H1 (cell line): ENCODE results near the gene C5AR2. TPM values are rescaled to one million over a fixed set of nuclear protein-coding genes. Genes with fewer than 3 reads are reported as not detected.

Experiments
- CTCF ChIA-PET: fragments of 300-600 bp; sonication (Branson Sonifier 250); formaldehyde crosslinking; loops from one replicate; lab custom pipeline; 2021; ENCODE audit not compliant: partially characterized antibody; lab: Charles Lee
- POLR2A ChIA-PET: fragments of 300-600 bp; sonication (Branson Sonifier 250); formaldehyde crosslinking; loops from one replicate; lab custom pipeline; 2021; ENCODE audit warnings: inconsistent platforms; ENCODE audit not compliant: partially characterized antibody; lab: Charles Lee
- DNase-seq, 2 experiments: peaks; one replicate each; pipeline versions ENCODE4 v3.0.0 to v3.0.0-alpha.2; 2010 to 2022; ENCODE audit warnings: low spot score in 2 of 2, low read depth in 1 of 2, mixed read lengths in 1 of 2
- FAIRE-seq: peaks from 2 replicates; lab custom pipeline; 2011; peaks lifted over from hg19 to GRCh38; lab: Jason Lieb, UNC
- H2AFZ ChIP-seq: 2 replicates; pipeline ENCODE4 v1.8.1; 2012; ENCODE audit warnings: low read length, inconsistent platforms
- H2AK5ac ChIP-seq: 2 replicates; pipeline ENCODE4 v1.6.1; 2013; ENCODE audit warnings: low read depth, low read length
- H2BK120ac ChIP-seq: replicated peaks from 2 replicates; pipeline ENCODE3; 2013; ENCODE audit warnings: low read depth, low read length, inconsistent platforms
- H2BK12ac ChIP-seq: 2 replicates; pipeline ENCODE4 v1.6.1; 2013; ENCODE audit warnings: low read depth, low read length
- H2BK15ac ChIP-seq: 2 replicates; pipeline ENCODE4 v1.6.1; 2013; ENCODE audit warnings: low read length
- H2BK20ac ChIP-seq: 2 replicates; pipeline ENCODE4 v1.6.1; 2013; ENCODE audit warnings: low read length
- H2BK5ac ChIP-seq: 2 replicates; pipeline ENCODE4 v1.6.1; 2013; ENCODE audit warnings: low read depth, low read length
- H3K14ac ChIP-seq: 2 replicates; pipeline ENCODE4 v1.6.1; 2013; ENCODE audit warnings: inconsistent platforms; ENCODE audit not compliant: insufficient read length
- H3K18ac ChIP-seq: 2 replicates; pipeline ENCODE4 v1.6.1; 2013; ENCODE audit warnings: low read length; ENCODE audit errors: extremely low read depth
- H3K23ac ChIP-seq: 2 replicates; pipeline ENCODE4 v1.6.1; 2013; ENCODE audit warnings: inconsistent platforms; ENCODE audit not compliant: insufficient read length
- H3K23me2 ChIP-seq: 2 replicates; pipeline ENCODE4 v1.6.1; 2013; ENCODE audit warnings: low read depth, low read length
- H3K27ac ChIP-seq: 2 replicates; pipeline ENCODE4 v1.6.1; 2011; ENCODE audit warnings: low read depth, low read length, inconsistent platforms
- H3K27me3 ChIP-seq, 4 experiments: replicated peaks in 1 of 4; 1 replicate in 1 of 4; 2 replicates in 3 of 4; pipeline versions ENCODE4 v1.6.1 to v1.8.1; 2011 to 2013; ENCODE audit warnings: low read length in 3 of 4, mild to moderate bottlenecking in 3 of 4, inconsistent platforms in 2 of 4, mixed read lengths in 2 of 4, moderate library complexity in 1 of 4; ENCODE audit not compliant: control insufficient read depth in 3 of 4, insufficient read depth in 3 of 4; ENCODE audit errors: extremely low read depth in 1 of 4
- H3K36me3 ChIP-seq, 4 experiments: 2 replicates each; pipeline versions ENCODE4 v1.6.1 to v1.8.1; 2011 to 2013; ENCODE audit warnings: mild to moderate bottlenecking in 4 of 4, low read length in 3 of 4, moderate library complexity in 2 of 4, control low read depth in 1 of 4, inconsistent platforms in 1 of 4; ENCODE audit not compliant: insufficient read depth in 4 of 4, control insufficient read depth in 2 of 4
- H3K4ac ChIP-seq: replicated peaks from 2 replicates; pipeline ENCODE3; 2013; ENCODE audit warnings: low read length, low read depth, mixed read lengths, inconsistent platforms; ENCODE audit not compliant: insufficient read length
- H3K4me1 ChIP-seq, 4 experiments: replicated peaks in 1 of 4; 1 replicate in 1 of 4; 2 replicates in 3 of 4; pipeline versions ENCODE4 v1.6.1 to v1.8.1; 2011 to 2013; ENCODE audit warnings: low read length in 3 of 4, inconsistent platforms in 2 of 4, mixed read lengths in 1 of 4; ENCODE audit not compliant: insufficient read depth in 4 of 4, control insufficient read depth in 3 of 4
- H3K4me2 ChIP-seq, 2 experiments: 2 replicates each; pipeline versions ENCODE4 v1.6.1 to v1.8.1; 2011 to 2013; ENCODE audit warnings: low read depth in 2 of 2, low read length in 2 of 2, control low read depth in 1 of 2, inconsistent platforms in 1 of 2, mild to moderate bottlenecking in 1 of 2; ENCODE audit not compliant: insufficient read depth in 1 of 2
- H3K4me3 ChIP-seq, 4 experiments: fragments of 200-600, 300-600 bp in 1 of 4; sonication (generic), shearing (Covaris generic), sonication (Bioruptor Twin) in 1 of 4; 2 replicates each; pipeline versions ENCODE4 v1.5.1 to v1.8.1; 2011 to 2016; ENCODE audit warnings: low read length in 4 of 4, low read depth in 3 of 4, control low read depth in 2 of 4, inconsistent platforms in 2 of 4, mild to moderate bottlenecking in 2 of 4, mixed read lengths in 1 of 4, moderate library complexity in 1 of 4; ENCODE audit not compliant: insufficient read depth in 2 of 4; ENCODE audit errors: extremely low read depth in 1 of 4
- H3K56ac ChIP-seq: replicated peaks from 2 replicates; pipeline ENCODE3; 2013; ENCODE audit warnings: low read depth, mild to moderate bottlenecking, mixed read lengths, low read length, inconsistent platforms; ENCODE audit not compliant: insufficient read length
- H3K79me1 ChIP-seq: 2 replicates; pipeline ENCODE4 v1.6.1; 2013; ENCODE audit warnings: low read depth, low read length, control low read depth
- H3K79me2 ChIP-seq, 2 experiments: 2 replicates each; pipeline versions ENCODE4 v1.6.1 to v1.8.1; 2012 to 2013; ENCODE audit warnings: low read length in 2 of 2, mild to moderate bottlenecking in 2 of 2, inconsistent platforms in 1 of 2; ENCODE audit not compliant: insufficient read depth in 2 of 2, control insufficient read depth in 1 of 2
- H3K9ac ChIP-seq, 4 experiments: replicated peaks in 1 of 4; 1 replicate in 1 of 4; 2 replicates in 3 of 4; pipeline versions ENCODE4 v1.6.1 to v1.8.1; 2011 to 2013; ENCODE audit warnings: low read depth in 3 of 4, low read length in 3 of 4, control low read depth in 2 of 4, mild to moderate bottlenecking in 2 of 4, moderate library complexity in 2 of 4, inconsistent platforms in 1 of 4; ENCODE audit errors: extremely low read depth in 1 of 4
- H3K9me3 ChIP-seq, 2 experiments: 2 replicates each; pipeline versions ENCODE4 v1.6.1 to v1.8.1; 2012 to 2013; ENCODE audit warnings: mild to moderate bottlenecking in 2 of 2, moderate library complexity in 2 of 2, control low read depth in 1 of 2, inconsistent platforms in 1 of 2, low read depth in 1 of 2, low read length in 1 of 2, mixed read lengths in 1 of 2; ENCODE audit not compliant: insufficient read depth in 2 of 2
- H4K20me1 ChIP-seq, 2 experiments: replicated peaks in 1 of 2; 2 replicates each; pipeline versions ENCODE3 to v1.8.1; 2011 to 2013; ENCODE audit warnings: inconsistent platforms in 2 of 2, low read length in 2 of 2, mild to moderate bottlenecking in 1 of 2; ENCODE audit not compliant: insufficient read depth in 2 of 2, control insufficient read depth in 1 of 2
- H4K5ac ChIP-seq: 2 replicates; pipeline ENCODE4 v1.6.1; 2013; ENCODE audit warnings: low read length, low read depth, mixed read lengths, inconsistent platforms; ENCODE audit not compliant: insufficient read length
- H4K8ac ChIP-seq: 2 replicates; pipeline ENCODE4 v1.8.0; 2013; ENCODE audit warnings: mild to moderate bottlenecking, moderate library complexity, low read length, inconsistent platforms; ENCODE audit not compliant: insufficient read depth; ENCODE audit errors: extremely low read depth
- H4K91ac ChIP-seq: replicated peaks from 2 replicates; pipeline ENCODE3; 2013; ENCODE audit warnings: low read length, mixed read lengths, inconsistent platforms; ENCODE audit not compliant: insufficient read length
- ASH2L ChIP-seq: fragments of 200-600, 300-600 bp; sonication (generic); IDR thresholded peaks from one replicate; pipeline ENCODE4 v1.7.1; 2017; ENCODE audit warnings: low read length
- CHD1 ChIP-seq: IDR thresholded peaks from 2 replicates; pipeline ENCODE4 v1.6.1; 2012; ENCODE audit warnings: low read depth, low read length, improper control_type of control experiment
- CREB1 ChIP-seq: IDR thresholded peaks from 2 replicates; pipeline ENCODE4 v1.6.1; 2012; ENCODE audit warnings: inconsistent platforms
- NRF1 ChIP-seq: IDR thresholded peaks from 2 replicates; pipeline ENCODE4 v1.6.1; 2011; ENCODE audit warnings: mild to moderate bottlenecking, low read depth, low read length, improper control_type of control experiment
- SRF ChIP-seq: IDR thresholded peaks from 2 replicates; pipeline ENCODE4 v1.6.1; 2011; ENCODE audit warnings: mild to moderate bottlenecking, low read depth, low read length, moderate library complexity
- YY1 ChIP-seq: IDR thresholded peaks from 2 replicates; pipeline ENCODE4 v1.6.1; 2011; ENCODE audit warnings: low read depth, mild to moderate bottlenecking, low read length
- WGBS, 2 experiments: shearing (Covaris generic) in 1 of 2; methylation state at CpG; one replicate each; pipeline versions ENCODE4 v1.1.6 to v1.1.7; 2013 to 2015; ENCODE audit warnings: low lambda C conversion rate in 2 of 2, mixed read lengths in 2 of 2, inconsistent platforms in 1 of 2, low coverage in 1 of 2, missing lambda C conversion rate in 1 of 2; ENCODE audit not compliant: insufficient replicate concordance in 2 of 2, insufficient coverage in 1 of 2, insufficient read length in 1 of 2; ENCODE audit errors: extremely low coverage in 1 of 2, missing lambda C conversion rate in 1 of 2; 5-methylcytosine and 5-hydroxymethylcytosine counted together
- polyA plus RNA-seq, 7 experiments: library from polyadenylated mRNA; depleted of rRNA in 3 of 7; stranded (reverse) in 5 of 7; unstranded in 2 of 7; fragments of >200 nt in 5 of 7; fragments of 200-250 nt in 2 of 7; gene quantifications; 1 replicate in 5 of 7; 2 replicates in 1 of 7; 4 replicates in 1 of 7; pipeline versions ENCODE4 v1.2.1 to v1.2.3, GENCODE V29; 2011 to 2013; ENCODE audit warnings: missing spikeins in 2 of 7, mixed read lengths in 2 of 7
- total RNA-seq: library from RNA; stranded (reverse); fragmentation: NEBNext Ultra II Directional; extraction: Animal tissue kit (Norgen Biotek cat#: 25700); gene quantifications from 2 replicates; pipeline ENCODE4 v1.2.1, GENCODE V29; 2021

Gene C5AR2
- total and polyA plus RNA-seq, 2 of the 8 experiments (the other 6 are each of a cell fraction or from before 2014, with no cell fraction given): 0.08 to 0.15 TPM

- POLR2A ChIA-PET: interaction anchor here (1.0 to 1.5 kb wide), 4 partner anchors 13 to 21 kb away, joined by 3 to 5 read pairs (median 4); no protein-coding TSS in a partner anchor
- Histone ChIP-seq H3K79me1 (no peaks in the 10 kb centered on the region), H3K23ac (no peak overlapping the region), H3K79me2 (no peaks in the 10 kb centered on the region), H3K23me2 (no peaks in the 10 kb centered on the region), H4K20me1 (peaks cover 4 to 9% of the 10 kb centered on the region in 2 experiments), H3K4me2 (no peak overlapping the region), H2BK120ac (no peak overlapping the region), H2BK15ac (no peak overlapping the region), H2AK5ac (no peak overlapping the region), H2BK20ac (no peak overlapping the region), H3K36me3 (peaks cover 37 to 77% (median 69%) of the 10 kb centered on the region in 4 experiments; a peak in 7 of 8 replicates), H2BK5ac (no peak overlapping the region), H3K4ac (no peak overlapping the region)
- no peak for DNase-seq
- 94% methylated on average over 11 of the region's 11 CpGs; no CpG with 5 or more reads in 1 of the 2 experiments for WGBS, 2 experiments
- TF ChIP-seq ASH2L (no peak), CHD1 (no peak), CREB1 (no peak), YY1 (no peak), NRF1 (no peak), SRF (no peak)
- TF ChIP-seq, all 59 proteins: peak for 0
- Histone ChIP-seq H4K8ac (no peak overlapping the region; the same call in 1 of the 2 replicates), H3K4me1 (no peaks in the 10 kb centered on the region), H3K4me3 (no peak overlapping the region), H3K27ac (no peak overlapping the region), H3K14ac (no peak overlapping the region), H4K91ac (no peak overlapping the region), H3K27me3 (no peaks in the 10 kb centered on the region), H3K56ac (no peak overlapping the region), H3K9me3 (no peaks in the 10 kb centered on the region), H3K9ac (no peak overlapping the region), H2AFZ (no peak overlapping the region), H4K5ac (no peak overlapping the region), H3K18ac (no peak overlapping the region), H2BK12ac (no peak overlapping the region)
- CTCF ChIA-PET: interaction anchor here (0.7 to 6.8 kb wide), 7 partner anchors 13 to 76 kb away, joined by 3 to 50 read pairs (median 3); no protein-coding TSS in a partner anchor
- no peak for FAIRE-seq
These were observed 46.3 kb downstream of the C5AR2 start for GRCh38 chr19:47378246-47378645.
